Neural crest cell (in vitro differentiated cells): ENCODE data around the gene DNAJC9. TPM values are rescaled to one million over a fixed set of nuclear protein-coding genes. Genes with fewer than 3 reads are reported as not detected.

ENCODE experiments used
- DNase-seq: peaks from one replicate; pipeline ENCODE4 v3.0.0; 2021; ENCODE audit warnings: low read depth, mixed read lengths, low spot score
- H3K27ac Mint-ChIP-seq: one replicate; pipeline ENCODE4 v1.8.0; 2021; ENCODE audit warnings: mild to moderate bottlenecking, mixed read lengths; ENCODE audit not compliant: unreplicated experiment
- H3K27me3 Mint-ChIP-seq: 2 replicates; pipeline ENCODE4 v1.8.0; 2021; ENCODE audit warnings: low read depth, mild to moderate bottlenecking, mixed read lengths
- H3K36me3 Mint-ChIP-seq: 2 replicates; pipeline ENCODE4 v1.8.0; 2021; ENCODE audit warnings: low read depth, mild to moderate bottlenecking, mixed read lengths
- H3K4me1 Mint-ChIP-seq: 2 replicates; pipeline ENCODE4 v1.8.0; 2021; ENCODE audit warnings: mixed read lengths
- H3K4me3 Mint-ChIP-seq: one replicate; pipeline ENCODE4 v1.8.0; 2021; ENCODE audit warnings: mild to moderate bottlenecking, mixed read lengths
- H3K9me3 Mint-ChIP-seq: 2 replicates; pipeline ENCODE4 v1.8.0; 2021; ENCODE audit warnings: mixed read lengths
- total RNA-seq: library from RNA; stranded (reverse); gene quantifications from 2 replicates; pipeline ENCODE4 v1.2.1, GENCODE V29; 2021
- TF ChIP-seq, protein P1 (sequence below): fragments of 200-600 bp; sonication (generic); conservative IDR thresholded peaks from 2 replicates; pipeline ENCODE4 v1.5.0; 2021; ENCODE audit warnings: antibody characterized with exemption, mild to moderate bottlenecking

Gene DNAJC9
- total RNA-seq, 1 donor from 2014 or later = 74.8 TPM

DNA sequence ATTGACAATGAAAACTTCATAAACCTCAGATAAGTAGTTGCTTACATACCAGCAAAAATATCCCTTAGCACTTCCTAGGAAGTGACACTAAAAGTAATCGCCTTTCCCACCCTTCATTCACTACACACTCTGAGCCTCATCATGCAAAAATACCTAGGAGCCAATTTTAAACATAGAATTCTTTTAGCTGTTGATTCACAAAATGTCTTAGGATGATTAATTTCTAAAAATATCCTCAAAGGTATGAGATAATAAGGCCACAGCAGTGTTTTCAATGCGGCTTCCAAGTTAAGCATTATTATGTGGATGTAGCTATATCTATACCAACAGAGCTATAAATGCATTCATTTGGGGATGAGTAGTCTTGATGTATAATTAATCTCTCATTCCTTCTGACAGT, 13.2 kb downstream of the DNAJC9 start:
- no peak for DNase-seq
- Mint-ChIP-seq H3K4me3 (no peak overlapping the region), H3K27ac (no peak overlapping the region), H3K27me3 (no peaks in the 10 kb centered on the region), H3K4me1 (no peaks in the 10 kb centered on the region), H3K36me3 (peaks cover 7% of the 10 kb centered on the region), H3K9me3 (no peaks in the 10 kb centered on the region)
- TF ChIP-seq, protein P1, sequence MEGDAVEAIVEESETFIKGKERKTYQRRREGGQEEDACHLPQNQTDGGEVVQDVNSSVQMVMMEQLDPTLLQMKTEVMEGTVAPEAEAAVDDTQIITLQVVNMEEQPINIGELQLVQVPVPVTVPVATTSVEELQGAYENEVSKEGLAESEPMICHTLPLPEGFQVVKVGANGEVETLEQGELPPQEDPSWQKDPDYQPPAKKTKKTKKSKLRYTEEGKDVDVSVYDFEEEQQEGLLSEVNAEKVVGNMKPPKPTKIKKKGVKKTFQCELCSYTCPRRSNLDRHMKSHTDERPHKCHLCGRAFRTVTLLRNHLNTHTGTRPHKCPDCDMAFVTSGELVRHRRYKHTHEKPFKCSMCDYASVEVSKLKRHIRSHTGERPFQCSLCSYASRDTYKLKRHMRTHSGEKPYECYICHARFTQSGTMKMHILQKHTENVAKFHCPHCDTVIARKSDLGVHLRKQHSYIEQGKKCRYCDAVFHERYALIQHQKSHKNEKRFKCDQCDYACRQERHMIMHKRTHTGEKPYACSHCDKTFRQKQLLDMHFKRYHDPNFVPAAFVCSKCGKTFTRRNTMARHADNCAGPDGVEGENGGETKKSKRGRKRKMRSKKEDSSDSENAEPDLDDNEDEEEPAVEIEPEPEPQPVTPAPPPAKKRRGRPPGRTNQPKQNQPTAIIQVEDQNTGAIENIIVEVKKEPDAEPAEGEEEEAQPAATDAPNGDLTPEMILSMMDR = no peak

DNA sequence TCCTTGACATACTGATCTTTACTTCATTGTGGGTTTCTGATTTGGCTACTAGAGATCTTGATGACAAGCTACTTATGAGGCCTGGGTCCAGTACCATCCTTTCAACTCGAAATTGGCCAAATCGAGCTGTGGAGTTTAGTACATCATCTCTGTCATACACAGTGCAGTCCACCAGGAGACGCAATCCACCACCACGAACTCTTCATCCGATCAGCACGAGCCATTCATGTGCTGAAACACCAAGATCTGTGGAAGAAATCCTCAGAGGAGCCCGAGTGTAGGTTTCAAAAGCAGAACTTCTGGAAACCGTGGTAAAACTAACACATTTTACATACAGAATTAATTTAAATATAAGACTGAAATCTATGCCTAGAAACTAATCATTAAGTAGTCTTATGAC, 14.2 kb downstream of the DNAJC9 start:
- no peaks in the 10 kb centered on the region for H3K9me3 Mint-ChIP-seq
- TF ChIP-seq, protein P1 = peak; percentile 40
- H3K36me3 Mint-ChIP-seq = peaks cover 7% of the 10 kb centered on the region
- H3K27me3 Mint-ChIP-seq = no peaks in the 10 kb centered on the region
- H3K4me1 Mint-ChIP-seq = no peaks in the 10 kb centered on the region
- no peak overlapping the region for H3K27ac Mint-ChIP-seq
- H3K4me3 Mint-ChIP-seq = no peak overlapping the region
- DNase-seq = no peak

DNA sequence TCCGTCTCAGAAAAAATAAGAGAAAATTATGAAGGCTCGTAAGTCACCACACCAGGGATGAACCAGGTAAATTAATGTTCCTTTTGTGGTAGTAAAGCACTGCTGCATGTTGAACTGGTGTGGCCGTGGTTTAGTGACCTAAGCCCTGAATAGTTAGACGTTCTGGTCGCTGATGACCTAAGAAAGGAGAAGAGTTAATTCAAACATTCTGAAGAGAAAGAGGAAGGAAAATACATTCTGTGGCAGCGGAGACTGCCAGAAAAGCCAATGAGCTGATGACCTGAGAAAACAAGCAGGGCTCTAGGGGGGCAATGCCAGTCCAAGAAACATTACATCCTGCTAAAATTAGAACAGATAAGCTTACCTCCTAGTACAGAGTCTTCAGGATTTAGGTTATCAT, 17.5 kb downstream of the DNAJC9 start:
- Mint-ChIP-seq H3K27me3 (no peaks in the 10 kb centered on the region), H3K4me1 (no peaks in the 10 kb centered on the region), H3K4me3 (no peak overlapping the region), H3K27ac (peak overlapping the region; percentile 73), H3K36me3 (peaks cover 7% of the 10 kb centered on the region), H3K9me3 (no peaks in the 10 kb centered on the region)
- TF ChIP-seq, protein P1 = no peak
- DNase-seq = no peak

DNA sequence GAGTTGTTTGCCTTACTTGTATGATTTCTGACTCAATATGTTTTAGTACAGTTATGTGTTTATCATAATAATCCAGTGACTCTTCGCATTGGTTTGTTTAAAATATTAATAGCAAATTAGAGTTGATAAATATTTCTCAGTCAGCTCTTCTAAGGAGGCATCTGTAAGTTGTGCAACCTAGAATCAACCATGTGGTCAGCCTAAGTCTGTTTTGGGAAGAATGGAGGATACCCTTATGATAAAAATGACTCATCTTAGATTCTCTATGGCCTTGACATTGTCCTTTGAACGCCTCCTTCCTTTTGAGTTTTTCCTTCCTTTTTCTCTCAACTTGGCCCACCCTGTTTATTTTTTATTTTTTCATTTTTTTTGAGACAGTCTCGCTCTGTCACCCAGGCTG, 18.8 kb downstream of the DNAJC9 start:
- H3K27ac Mint-ChIP-seq = no peak overlapping the region
- peaks cover 7% of the 10 kb centered on the region for H3K36me3 Mint-ChIP-seq
- no peaks in the 10 kb centered on the region for H3K4me1 Mint-ChIP-seq
- DNase-seq = no peak
- TF ChIP-seq, protein P1 = no peak
- no peak overlapping the region for H3K4me3 Mint-ChIP-seq
- no peaks in the 10 kb centered on the region for H3K27me3 Mint-ChIP-seq
- no peaks in the 10 kb centered on the region for H3K9me3 Mint-ChIP-seq

DNA sequence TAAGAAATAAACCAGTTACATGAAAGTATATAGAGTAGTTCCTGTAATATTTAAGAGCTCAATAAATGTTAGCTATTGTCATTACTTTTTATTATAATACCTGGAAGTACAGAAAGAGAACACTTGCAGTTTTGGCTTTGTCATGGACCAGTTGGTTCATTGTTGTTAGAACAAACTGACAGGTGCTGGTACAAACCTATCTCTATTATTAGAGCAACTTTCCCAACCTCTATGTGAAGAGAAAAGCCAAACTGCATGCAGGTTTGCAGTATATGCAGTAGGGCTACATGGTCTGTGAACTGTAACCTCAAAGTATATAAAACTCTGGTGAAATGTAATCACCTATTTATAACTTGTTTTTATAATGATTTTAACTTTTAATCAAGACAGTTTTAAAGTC, 20.4 kb downstream of the DNAJC9 start:
- DNase-seq = no peak
- H3K36me3 Mint-ChIP-seq = peaks cover 4% of the 10 kb centered on the region
- TF ChIP-seq, protein P1 = no peak
- H3K9me3 Mint-ChIP-seq = no peaks in the 10 kb centered on the region
- no peaks in the 10 kb centered on the region for H3K4me1 Mint-ChIP-seq
- H3K27me3 Mint-ChIP-seq = no peaks in the 10 kb centered on the region
- no peak overlapping the region for H3K27ac Mint-ChIP-seq
- H3K4me3 Mint-ChIP-seq = no peak overlapping the region

DNA sequence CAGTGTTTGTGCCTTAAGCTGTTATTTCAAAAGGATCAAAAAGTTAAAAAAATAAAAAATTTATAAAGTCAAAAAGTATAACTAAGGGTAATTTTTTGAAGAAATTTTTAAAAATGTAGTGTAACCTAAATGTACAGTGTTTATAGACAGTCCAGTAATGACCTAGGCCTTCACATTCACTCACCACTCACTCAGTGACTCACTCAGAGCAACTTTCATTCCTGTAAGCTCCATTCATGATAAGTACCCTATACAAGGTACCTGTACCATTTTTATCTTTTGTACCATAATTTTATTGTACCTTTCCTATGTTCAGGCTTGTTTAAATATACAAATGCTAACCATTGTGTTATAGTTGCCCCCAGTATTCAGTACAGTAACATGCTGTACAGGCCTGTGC, 21.5 kb downstream of the DNAJC9 start:
- Mint-ChIP-seq H3K4me1 (no peaks in the 10 kb centered on the region), H3K4me3 (no peak overlapping the region), H3K36me3 (peaks cover 4% of the 10 kb centered on the region), H3K27me3 (no peaks in the 10 kb centered on the region), H3K27ac (no peak overlapping the region), H3K9me3 (no peaks in the 10 kb centered on the region)
- no peak for DNase-seq
- TF ChIP-seq, protein P1 = no peak
